Parathyroid adenoma (tissue), 2 donors: ENCODE results near the gene GSKIP.

ENCODE experiments used
- H2AFZ ChIP-seq: fragments of 300-600 bp; sonication (generic); one replicate; pipeline ENCODE4 v1.7.0; 2017; ENCODE audit warnings: antibody characterized with exemption, mild to moderate bottlenecking
- H3K27ac ChIP-seq: fragments of 300-600 bp; sonication (generic); one replicate; pipeline ENCODE4 v1.7.0; 2017
- H3K27me3 ChIP-seq: fragments of 300-600 bp; sonication (generic); one replicate; pipeline ENCODE4 v1.7.0; 2017; ENCODE audit warnings: low read length; ENCODE audit not compliant: control insufficient read depth, insufficient read depth
- H3K36me3 ChIP-seq: fragments of 300-600 bp; sonication (generic); one replicate; pipeline ENCODE4 v1.7.0; 2017; ENCODE audit warnings: low read length; ENCODE audit not compliant: control insufficient read depth, insufficient read depth
- H3K4me1 ChIP-seq: fragments of 300-600 bp; sonication (generic); one replicate; pipeline ENCODE4 v1.7.0; 2017; ENCODE audit warnings: control low read depth
- H3K4me2 ChIP-seq: fragments of 300-600 bp; sonication (generic); one replicate; pipeline ENCODE4 v1.7.0; 2017; ENCODE audit warnings: low read length
- H3K4me3 ChIP-seq: fragments of 300-600 bp; sonication (generic); one replicate; pipeline ENCODE4 v1.7.0; 2017; ENCODE audit warnings: low read depth, low read length
- H3K79me2 ChIP-seq: fragments of 300-600 bp; sonication (generic); one replicate; pipeline ENCODE4 v1.7.0; 2017; ENCODE audit warnings: control low read depth
- H3K9ac ChIP-seq: fragments of 300-600 bp; sonication (generic); one replicate; pipeline ENCODE4 v1.7.0; 2017; ENCODE audit warnings: mild to moderate bottlenecking
- H3K9me3 ChIP-seq: fragments of 300-600 bp; sonication (generic); one replicate; pipeline ENCODE4 v1.7.0; 2017; ENCODE audit warnings: low read length; ENCODE audit not compliant: control insufficient read depth
- CTCF ChIP-seq: fragments of 300-600 bp; sonication (generic); IDR thresholded peaks from one replicate; pipeline ENCODE4 v1.7.0; 2017; ENCODE audit warnings: antibody characterized with exemption, mild to moderate bottlenecking
- donor health status: primary hyperparathyroidism.

Gene GSKIP

DNA sequence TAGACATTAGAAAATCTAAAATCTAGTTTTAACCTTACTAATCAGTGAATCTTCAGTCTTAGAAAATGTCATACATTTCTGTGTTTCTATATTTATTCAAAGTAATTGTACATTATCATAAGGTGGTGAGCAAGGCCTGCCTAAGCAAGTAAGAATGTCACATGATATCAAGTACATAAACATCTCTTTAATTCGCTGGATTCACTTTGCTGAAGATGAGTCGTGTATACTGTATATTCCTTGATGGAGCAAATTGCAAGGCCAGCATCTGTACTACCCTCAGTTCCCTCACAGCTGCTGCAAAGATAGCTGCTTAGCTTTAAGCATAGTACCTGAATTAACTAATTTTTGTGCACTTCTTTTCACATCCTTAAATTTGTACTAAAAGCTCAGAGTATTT is 20.1 kb downstream of the GSKIP start:
- no peak overlapping the region for H3K4me3 ChIP-seq
- H3K27me3 ChIP-seq: no peaks in the 10 kb centered on the region
- H3K79me2 ChIP-seq: no peaks in the 10 kb centered on the region
- TF ChIP-seq CTCF: no peak
- H3K9me3 ChIP-seq: no peaks in the 10 kb centered on the region
- no peak overlapping the region for H2AFZ ChIP-seq
- no peak overlapping the region for H3K4me2 ChIP-seq
- no peak overlapping the region for H3K27ac ChIP-seq
- H3K9ac ChIP-seq: no peak overlapping the region
- no peaks in the 10 kb centered on the region for H3K4me1 ChIP-seq
- no peaks in the 10 kb centered on the region for H3K36me3 ChIP-seq

DNA sequence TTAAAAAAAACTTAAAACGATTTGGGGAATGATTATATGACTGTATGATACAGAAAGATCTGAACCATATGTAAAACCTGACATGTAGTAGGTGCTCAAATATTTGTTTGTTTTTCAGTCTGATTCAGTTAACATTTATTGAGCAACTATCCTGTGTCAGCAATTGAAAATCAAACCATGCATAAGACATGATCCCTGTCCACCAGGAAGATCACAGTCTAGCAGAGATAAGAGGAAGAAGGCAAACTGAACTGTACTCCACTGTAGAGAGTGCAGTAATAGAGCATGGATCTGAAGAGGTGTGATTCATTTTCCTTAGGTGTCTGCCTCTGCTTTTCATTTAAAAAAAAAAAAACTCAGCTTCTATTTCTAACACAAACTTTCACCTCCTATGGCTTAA is 20.7 kb downstream of the GSKIP start:
- Histone ChIP-seq H3K9ac (no peak overlapping the region), H3K4me2 (no peak overlapping the region), H3K4me1 (no peaks in the 10 kb centered on the region), H3K27ac (no peak overlapping the region), H3K9me3 (no peaks in the 10 kb centered on the region), H3K79me2 (no peaks in the 10 kb centered on the region), H3K27me3 (no peaks in the 10 kb centered on the region), H3K36me3 (no peaks in the 10 kb centered on the region), H3K4me3 (no peak overlapping the region), H2AFZ (no peak overlapping the region)
- no peak for TF ChIP-seq CTCF

DNA sequence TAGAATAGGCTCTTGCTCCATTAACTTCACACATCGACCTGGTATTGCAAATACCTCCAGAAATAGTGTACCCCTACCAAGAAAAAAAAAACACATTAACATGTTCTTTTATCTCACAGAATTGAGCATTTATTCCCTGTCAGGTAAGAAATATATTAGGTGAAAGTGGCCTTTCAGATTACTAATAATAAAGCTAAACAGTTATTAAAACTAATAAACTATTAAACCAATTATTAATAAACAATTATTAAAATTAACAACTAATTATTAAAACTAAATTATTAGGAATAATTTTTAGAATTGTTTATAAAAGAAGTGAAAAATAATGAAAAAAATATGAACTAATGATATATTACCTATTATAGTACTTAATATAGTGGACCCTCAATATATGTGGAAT is 21.4 kb downstream of the GSKIP start:
- H3K36me3 ChIP-seq: no peaks in the 10 kb centered on the region
- H3K4me3 ChIP-seq: no peak overlapping the region
- no peak overlapping the region for H2AFZ ChIP-seq
- no peaks in the 10 kb centered on the region for H3K79me2 ChIP-seq
- no peak overlapping the region for H3K4me2 ChIP-seq
- H3K9ac ChIP-seq: no peak overlapping the region
- no peaks in the 10 kb centered on the region for H3K4me1 ChIP-seq
- TF ChIP-seq CTCF: no peak
- H3K27ac ChIP-seq: no peak overlapping the region
- no peaks in the 10 kb centered on the region for H3K9me3 ChIP-seq
- no peaks in the 10 kb centered on the region for H3K27me3 ChIP-seq

- Histone ChIP-seq H3K9ac (no peak overlapping the region), H3K4me1 (no peaks in the 10 kb centered on the region), H3K27ac (no peak overlapping the region), H3K36me3 (no peaks in the 10 kb centered on the region), H2AFZ (no peak overlapping the region), H3K27me3 (no peaks in the 10 kb centered on the region), H3K9me3 (no peaks in the 10 kb centered on the region), H3K4me2 (no peak overlapping the region), H3K79me2 (no peaks in the 10 kb centered on the region), H3K4me3 (no peak overlapping the region)
- TF ChIP-seq CTCF: no peak
These were observed 22.1 kb downstream of the GSKIP start for GRCh38 chr14:96385385-96385784.

DNA sequence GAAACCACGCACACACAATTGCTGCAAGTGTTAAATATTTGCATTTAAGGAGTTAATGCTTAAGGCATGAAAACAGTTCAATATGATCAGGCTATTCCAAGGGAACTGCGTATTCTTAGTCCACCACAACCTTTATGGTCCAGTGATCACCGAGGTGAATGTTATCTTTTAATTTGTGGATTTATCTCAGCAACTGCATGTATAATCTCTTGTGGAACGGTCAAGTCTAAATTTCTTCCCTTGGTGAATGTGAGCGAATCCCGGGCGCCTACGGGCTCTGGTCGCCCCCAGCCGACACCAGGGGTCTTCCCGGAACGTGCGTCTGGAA is 27.6 kb downstream of the GSKIP start:
- H3K27ac ChIP-seq: peak overlapping the region; percentile 55
- peak overlapping the region; percentile 75 for H3K4me2 ChIP-seq
- H3K9ac ChIP-seq: no peak overlapping the region
- H3K79me2 ChIP-seq: no peaks in the 10 kb centered on the region
- H2AFZ ChIP-seq: peak overlapping the region; percentile 98
- peak overlapping the region; percentile 68 for H3K4me3 ChIP-seq
- no peaks in the 10 kb centered on the region for H3K36me3 ChIP-seq
- no peak for TF ChIP-seq CTCF
- no peaks in the 10 kb centered on the region for H3K9me3 ChIP-seq
- no peaks in the 10 kb centered on the region for H3K4me1 ChIP-seq
- H3K27me3 ChIP-seq: no peaks in the 10 kb centered on the region
